ENCODE measurements around the gene STH. TPM values are rescaled to one million over a fixed set of nuclear protein-coding genes. Genes with fewer than 3 reads are reported as not detected.

The STH gene
- total and polyA plus RNA-seq, 2 donors from 2014 or later, result not detected

GRCh38 chr17:45985447-45985846 is 13.6 kb upstream of the STH start:
- intact Hi-C loops (cut with DNase I), result no loop called here
- H3K4me3 ChIP-seq (ENCODE audit: low read length in 3 of 3), result no peak overlapping the region
- DNase-seq, result peak in 1 of 5 donors; percentile 8
- no peak overlapping the region for H3K27ac ChIP-seq (ENCODE audit: low read depth in 2 of 2, low read length in 2 of 2)
- no peak for FAIRE-seq
- no peaks in the 10 kb centered on the region for H3K9me3 ChIP-seq (ENCODE audit: control insufficient read depth in 2 of 3, insufficient read depth in 1 of 3, low read length in 3 of 3)
- no peaks in the 10 kb centered on the region for H3K4me1 ChIP-seq (ENCODE audit: control insufficient read depth in 2 of 3, insufficient read depth in 2 of 3, low read depth in 1 of 3, low read length in 3 of 3)
- no peak for TF ChIP-seq CTCF (IDR thresholded peaks at IDR 0.05; ENCODE audit: borderline replicate concordance, extremely low read depth, insufficient read depth)
- no peak overlapping the region for H3K9ac ChIP-seq (ENCODE audit: low read length in 3 of 3)
- H3K27me3 ChIP-seq (ENCODE audit: control insufficient read depth, insufficient read depth, low read length), result no peaks in the 10 kb centered on the region
- H3K36me3 ChIP-seq (ENCODE audit: control insufficient read depth in 2 of 3, insufficient read depth in 3 of 3, low read length in 3 of 3), result no peaks in the 10 kb centered on the region

GRCh38 chr17:45986056-45986455 is 13.0 kb upstream of the STH start:
- intact Hi-C loops (cut with DNase I), result no loop called here
- TF ChIP-seq CTCF (IDR thresholded peaks at IDR 0.05; ENCODE audit: borderline replicate concordance, extremely low read depth, insufficient read depth), result no peak
- no peaks in the 10 kb centered on the region for H3K4me1 ChIP-seq (ENCODE audit: control insufficient read depth in 2 of 3, insufficient read depth in 2 of 3, low read depth in 1 of 3, low read length in 3 of 3)
- H3K27me3 ChIP-seq (ENCODE audit: control insufficient read depth, insufficient read depth, low read length), result no peaks in the 10 kb centered on the region
- no peak overlapping the region for H3K27ac ChIP-seq (ENCODE audit: low read depth in 2 of 2, low read length in 2 of 2)
- FAIRE-seq, result no peak
- H3K36me3 ChIP-seq (ENCODE audit: control insufficient read depth in 2 of 3, insufficient read depth in 3 of 3, low read length in 3 of 3), result peaks cover 0 to 1% (median 0%) of the 10 kb centered on the region in 3 donors
- peak in 1 of 5 donors; percentile 10 for DNase-seq
- no peaks in the 10 kb centered on the region for H3K9me3 ChIP-seq (ENCODE audit: control insufficient read depth in 2 of 3, insufficient read depth in 1 of 3, low read length in 3 of 3)
- H3K4me3 ChIP-seq (ENCODE audit: low read length in 3 of 3), result no peak overlapping the region
- no peak overlapping the region for H3K9ac ChIP-seq (ENCODE audit: low read length in 3 of 3)

GRCh38 chr17:45987706-45988105 is 11.3 kb upstream of the STH start:
- intact Hi-C loops (cut with DNase I), result no loop called here
- Histone ChIP-seq H3K4me1 (ENCODE audit: control insufficient read depth in 2 of 3, insufficient read depth in 2 of 3, low read depth in 1 of 3, low read length in 3 of 3) (no peaks in the 10 kb centered on the region), H3K27me3 (ENCODE audit: control insufficient read depth, insufficient read depth, low read length) (no peaks in the 10 kb centered on the region), H3K36me3 (ENCODE audit: control insufficient read depth in 2 of 3, insufficient read depth in 3 of 3, low read length in 3 of 3) (peaks cover 0 to 2% (median 0%) of the 10 kb centered on the region in 3 donors), H3K9me3 (ENCODE audit: control insufficient read depth in 2 of 3, insufficient read depth in 1 of 3, low read length in 3 of 3) (no peaks in the 10 kb centered on the region), H3K27ac (ENCODE audit: low read depth in 2 of 2, low read length in 2 of 2) (no peak overlapping the region), H3K4me3 (ENCODE audit: low read length in 3 of 3) (no peak overlapping the region), H3K9ac (ENCODE audit: low read length in 3 of 3) (no peak overlapping the region)
- FAIRE-seq (no peak), DNase-seq (no peak)
- TF ChIP-seq CTCF (IDR thresholded peaks at IDR 0.05; ENCODE audit: borderline replicate concordance, extremely low read depth, insufficient read depth), result no peak

GRCh38 chr17:45989759-45990158 is 9.3 kb upstream of the STH start:
- DNase-seq (no peak), FAIRE-seq (no peak)
- Histone ChIP-seq H3K27me3 (ENCODE audit: control insufficient read depth, insufficient read depth, low read length) (no peaks in the 10 kb centered on the region), H3K4me3 (ENCODE audit: low read length in 3 of 3) (no peak overlapping the region), H3K27ac (ENCODE audit: low read depth in 2 of 2, low read length in 2 of 2) (no peak overlapping the region), H3K36me3 (ENCODE audit: control insufficient read depth in 2 of 3, insufficient read depth in 3 of 3, low read length in 3 of 3) (peaks cover 0 to 4% (median 0%) of the 10 kb centered on the region in 3 donors), H3K9ac (ENCODE audit: low read length in 3 of 3) (no peak overlapping the region), H3K4me1 (ENCODE audit: control insufficient read depth in 2 of 3, insufficient read depth in 2 of 3, low read depth in 1 of 3, low read length in 3 of 3) (no peaks in the 10 kb centered on the region), H3K9me3 (ENCODE audit: control insufficient read depth in 2 of 3, insufficient read depth in 1 of 3, low read length in 3 of 3) (no peaks in the 10 kb centered on the region)
- intact Hi-C loops (cut with DNase I), result no loop called here
- no peak for TF ChIP-seq CTCF (IDR thresholded peaks at IDR 0.05; ENCODE audit: borderline replicate concordance, extremely low read depth, insufficient read depth)
